ENCODE data around the gene ANKS1A.

- TF ChIP-seq CTCF (IDR thresholded peaks at IDR 0.05; ENCODE audit: low read length) (no peak), EZH2 (optimal IDR thresholded peaks at IDR 0.05; ENCODE audit: low read depth, low read length) (no peak), EZH2phosphoT487 (IDR thresholded peaks at IDR 0.05; ENCODE audit: low read length) (no peak)
Measured at GRCh38 chr6:35015476-35015875, 126.4 kb downstream of the ANKS1A start.

Data from MM.1S (cell line).